NCI-H2081 (cell line): ENCODE data around the gene ATG4A.

Source experiments
- DNase-seq, 2 experiments: peaks; one replicate each; lab custom pipeline; 2025; lab: John Stamatoyannopoulos, UW

Gene ATG4A

DNA sequence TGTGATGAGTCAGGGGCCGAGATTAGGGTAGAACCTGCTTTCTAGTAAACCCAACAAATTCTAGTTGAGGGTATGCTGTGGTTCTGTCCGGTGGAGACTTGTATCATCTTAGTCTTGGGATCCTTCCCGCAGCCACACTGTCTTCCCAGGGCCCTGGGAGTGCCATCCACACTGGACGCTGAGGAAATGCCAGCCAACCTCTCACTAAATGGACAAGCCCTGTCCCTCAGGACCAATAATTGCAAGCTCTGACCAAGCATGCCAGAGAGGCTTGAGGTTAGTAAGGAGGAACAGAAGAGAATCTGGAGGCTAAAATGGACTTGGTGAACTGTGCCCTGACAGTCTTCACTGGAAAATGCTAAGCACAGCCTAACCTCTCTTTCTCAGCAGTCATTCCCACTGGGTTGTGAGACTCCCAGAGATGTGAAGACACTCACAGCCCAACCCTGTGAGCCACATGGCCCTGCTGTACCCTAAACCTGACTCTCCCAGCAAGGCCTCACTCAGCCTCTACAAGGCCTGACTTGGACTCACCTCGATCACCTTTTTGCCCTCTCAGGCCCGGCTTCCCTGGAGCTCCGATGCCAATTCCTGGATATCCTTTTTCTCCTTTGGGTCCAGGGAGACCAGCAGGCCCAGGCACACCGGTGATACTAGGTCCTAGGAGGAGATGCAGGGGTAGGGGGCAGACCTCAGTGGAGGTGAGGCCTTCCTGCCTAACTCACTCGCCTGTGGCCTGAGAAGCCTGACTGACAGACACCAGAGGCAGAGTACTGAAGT is 77.6 kb downstream of the ATG4A start:
- DNase-seq: no peak

DNA sequence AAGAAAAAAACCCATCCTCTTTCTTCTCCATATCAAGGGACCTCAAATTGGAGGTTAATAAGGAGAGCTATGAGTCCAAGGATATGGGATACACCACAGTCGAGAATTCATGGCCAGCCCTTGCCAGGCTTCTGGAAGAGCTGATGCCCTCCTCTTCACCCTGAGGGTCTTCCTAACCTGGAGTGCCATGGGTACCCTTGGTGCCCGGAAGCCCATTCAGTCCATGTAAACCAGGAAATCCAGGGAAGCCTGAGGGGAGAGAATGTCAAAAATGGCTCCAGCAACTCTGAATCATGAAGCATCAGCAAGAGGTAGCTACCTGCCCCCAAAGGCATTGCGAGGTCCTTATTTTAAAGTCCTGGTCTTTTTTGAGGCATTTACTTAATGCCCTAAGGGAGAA is 78.2 kb downstream of the ATG4A start:
- no peak for DNase-seq

DNA sequence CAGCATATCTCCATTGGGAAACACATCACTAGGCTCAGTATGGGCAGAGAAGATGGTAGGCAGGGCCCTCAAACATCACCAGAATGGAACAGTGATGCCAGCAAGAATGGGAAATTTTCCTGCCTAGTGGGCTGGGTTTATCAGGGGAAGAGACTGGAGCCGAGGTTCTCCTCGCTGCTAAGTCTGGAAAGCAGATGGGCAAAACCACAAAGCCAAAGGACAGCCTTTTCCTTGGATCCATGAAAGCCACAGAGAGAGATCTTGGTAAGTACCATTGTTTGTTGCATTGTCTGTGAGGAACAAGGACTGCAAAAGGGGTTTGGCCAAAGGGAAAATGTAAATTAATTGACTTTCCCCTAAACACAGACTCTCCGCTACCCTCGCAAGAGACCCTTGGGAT is 80.1 kb downstream of the ATG4A start:
- no peak for DNase-seq

DNA sequence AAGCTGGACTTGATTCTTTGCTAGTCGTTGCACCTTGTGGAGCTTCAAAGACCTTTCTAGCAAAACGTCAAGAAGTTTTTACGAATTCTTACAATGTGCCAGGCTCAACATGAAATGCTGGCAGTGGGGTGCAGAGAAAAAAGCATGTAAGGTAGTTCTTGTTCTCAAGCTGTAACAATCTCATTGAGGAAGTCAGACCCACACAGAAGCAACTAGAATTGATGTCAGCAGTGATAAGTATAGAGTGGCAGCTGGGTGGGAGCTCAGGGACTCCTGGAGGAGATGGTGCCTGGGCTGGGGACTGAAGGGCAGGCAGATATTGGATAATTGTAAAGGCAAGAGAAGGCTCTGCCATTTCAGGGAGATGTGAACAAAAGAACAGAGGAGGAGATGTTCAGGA is 82.3 kb downstream of the ATG4A start:
- no peak for DNase-seq

DNA sequence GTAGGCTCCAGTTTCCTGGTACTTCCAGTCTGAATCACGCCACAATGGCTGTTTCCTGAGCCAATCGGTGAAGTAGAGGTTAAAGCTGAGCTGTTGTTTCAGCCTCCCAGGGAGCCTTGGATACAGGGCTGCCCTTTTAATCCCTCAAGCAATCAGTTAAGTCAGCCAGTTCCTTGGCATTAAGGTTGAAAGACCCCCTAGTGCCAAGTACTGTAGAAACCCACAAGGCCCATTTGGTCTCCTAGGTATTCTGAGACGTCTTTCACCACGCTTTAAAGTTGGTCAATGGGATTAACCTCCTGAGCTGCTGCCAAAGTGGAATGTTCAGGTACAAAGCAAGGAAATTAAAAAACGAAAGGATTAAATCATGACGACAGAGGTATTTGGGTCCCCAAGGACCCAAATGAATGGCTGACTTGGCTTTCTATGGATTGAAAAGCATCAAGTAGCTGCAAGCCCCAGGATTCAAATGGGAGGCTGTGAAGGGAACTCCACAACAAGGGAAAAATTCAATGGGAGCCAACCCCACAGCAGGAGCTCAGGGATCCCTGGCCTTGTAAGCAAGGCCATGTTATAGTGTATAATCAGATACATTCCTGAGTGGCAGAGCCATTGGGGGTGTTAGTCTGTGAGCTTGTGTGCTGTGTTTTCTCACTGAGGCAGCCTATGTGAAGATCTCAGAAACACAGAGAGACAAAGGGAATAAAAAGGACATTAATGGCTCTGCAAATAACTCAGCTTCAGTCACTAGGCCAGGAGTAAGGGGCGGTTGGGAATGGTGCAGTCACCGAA is 86.0 kb downstream of the ATG4A start:
- DNase-seq: no peak

DNA sequence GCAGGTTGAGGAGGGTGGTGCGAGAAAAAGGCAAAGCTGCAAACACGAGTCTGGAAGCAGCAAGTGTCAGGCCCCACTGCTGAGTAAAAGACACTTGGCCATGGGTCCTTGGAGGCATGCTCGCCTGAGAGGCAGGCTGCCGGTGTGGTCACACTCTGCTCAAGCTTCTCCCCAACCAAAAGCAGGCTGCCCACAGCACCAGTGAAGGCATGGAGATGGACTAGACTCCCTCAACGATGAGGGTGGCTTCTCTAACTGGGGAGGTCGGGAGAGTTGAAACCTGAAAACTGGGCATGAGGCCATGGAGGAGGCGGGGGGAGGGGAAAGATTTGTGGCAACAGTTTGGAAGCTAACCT is 86.5 kb downstream of the ATG4A start:
- no peak for DNase-seq

DNA sequence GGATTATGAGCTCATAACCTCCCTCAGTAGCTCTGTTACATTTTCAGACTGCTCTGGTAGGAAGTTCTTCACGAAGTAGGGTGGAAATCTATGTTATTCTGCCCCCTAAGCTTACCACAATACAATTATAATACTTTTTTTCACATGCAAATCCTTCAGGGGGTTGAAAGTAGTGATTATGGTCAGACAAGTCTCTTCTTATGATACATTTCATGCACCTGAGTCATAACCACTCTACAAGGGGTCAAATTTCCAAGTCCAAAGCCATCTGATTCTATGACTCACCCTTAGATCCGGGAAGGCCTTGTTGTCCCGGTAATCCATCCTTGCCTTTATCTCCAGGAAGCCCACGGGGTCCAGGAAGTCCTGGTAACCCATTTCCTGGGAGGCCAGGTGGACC is 95.2 kb downstream of the ATG4A start:
- no peak for DNase-seq

DNA sequence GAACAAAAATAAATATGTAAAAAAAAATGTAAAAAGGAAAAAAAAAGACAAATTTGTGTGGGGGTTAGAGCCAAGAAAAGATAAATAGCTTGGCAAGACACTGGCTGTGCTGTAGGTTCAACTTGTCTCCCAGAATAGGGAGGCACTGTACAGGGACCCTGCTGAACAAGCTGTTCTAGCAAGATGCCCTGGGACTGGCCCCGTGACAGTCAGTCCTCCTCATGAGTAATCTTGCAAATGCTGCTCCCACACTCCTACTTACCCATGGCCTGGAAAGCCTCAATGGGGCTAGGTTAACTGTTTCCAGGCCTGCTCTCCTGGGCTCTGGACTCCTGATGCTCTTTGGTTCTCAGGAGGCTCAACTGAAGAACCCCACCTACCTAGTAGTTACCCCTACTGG is 106.8 kb downstream of the ATG4A start:
- DNase-seq: no peak

DNA sequence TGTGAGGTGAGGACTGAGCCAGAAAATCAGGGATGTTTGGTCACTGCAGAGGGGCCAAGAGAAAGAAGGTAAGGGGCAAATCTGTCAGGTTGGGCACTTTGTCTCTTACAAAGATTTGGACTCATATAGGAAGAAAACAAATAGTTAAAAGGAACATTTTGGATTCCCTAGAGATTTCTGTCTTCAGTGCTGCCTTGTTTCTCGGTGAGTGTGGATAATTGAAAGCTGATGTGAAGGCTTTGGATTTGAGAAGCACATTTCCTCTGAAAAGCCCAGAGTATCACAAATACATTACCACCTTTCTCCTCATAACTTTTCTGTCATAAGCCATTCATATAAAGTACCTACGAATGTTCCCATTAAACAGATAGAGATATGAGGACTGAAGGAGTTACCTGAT is 107.5 kb downstream of the ATG4A start:
- no peak for DNase-seq

DNA sequence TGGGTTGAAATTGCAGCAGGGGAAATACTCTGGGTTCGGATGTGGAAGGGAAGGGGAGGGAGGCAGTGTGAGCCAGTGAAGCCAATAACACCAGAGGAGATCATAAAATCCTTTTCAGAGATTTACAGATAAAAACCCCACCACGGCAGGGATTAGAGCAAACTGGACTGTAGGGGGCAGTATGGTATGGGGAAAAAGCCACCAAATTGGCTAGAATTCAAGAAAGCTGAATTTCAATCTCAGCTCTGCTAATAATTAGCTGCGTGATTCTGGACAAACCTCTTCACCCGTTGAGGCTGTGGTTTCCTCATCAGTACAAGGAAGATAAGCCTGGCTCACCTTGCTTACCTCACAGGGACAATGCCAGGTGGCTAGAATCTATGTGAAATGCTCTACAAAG is 108.1 kb downstream of the ATG4A start:
- DNase-seq: peak; percentile 53 to 71

DNA sequence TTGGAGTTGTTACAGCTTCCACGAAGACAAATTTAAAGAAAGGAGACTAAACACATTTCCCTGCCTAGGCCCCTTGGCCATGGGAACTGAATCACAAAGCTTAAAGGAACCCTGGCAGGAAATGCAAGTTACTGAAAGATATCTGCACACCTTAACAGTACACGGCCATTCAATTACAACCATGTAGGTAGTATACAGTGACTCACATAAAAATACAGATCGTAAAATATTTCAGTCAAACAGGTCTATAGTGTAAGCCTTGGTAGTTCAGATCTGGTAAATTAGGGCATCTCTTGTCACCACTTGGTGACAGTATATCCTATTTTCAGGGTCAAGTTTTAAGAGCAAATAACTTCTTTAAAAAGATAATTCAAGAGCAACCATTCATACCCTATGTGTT is 112.0 kb downstream of the ATG4A start:
- no peak for DNase-seq
